ENCODE data around the gene MAT2A.

MAT2A gene

GRCh38 chr2:85538507-85539360, at the start of gene MAT2A:
Gene MAT2A, plus strand, starts transcription at chr2:85539168. Its CDS starts 120 bp downstream, at chr2:85539288.
- DNase-seq (ENCODE audit: extremely low read depth, insufficient read length) = peak; percentile 96
- peaks cover 11% of the 10 kb centered on the region for H3K36me3 ChIP-seq (ENCODE audit: control insufficient read depth, insufficient read depth, low read length)

DNA sequence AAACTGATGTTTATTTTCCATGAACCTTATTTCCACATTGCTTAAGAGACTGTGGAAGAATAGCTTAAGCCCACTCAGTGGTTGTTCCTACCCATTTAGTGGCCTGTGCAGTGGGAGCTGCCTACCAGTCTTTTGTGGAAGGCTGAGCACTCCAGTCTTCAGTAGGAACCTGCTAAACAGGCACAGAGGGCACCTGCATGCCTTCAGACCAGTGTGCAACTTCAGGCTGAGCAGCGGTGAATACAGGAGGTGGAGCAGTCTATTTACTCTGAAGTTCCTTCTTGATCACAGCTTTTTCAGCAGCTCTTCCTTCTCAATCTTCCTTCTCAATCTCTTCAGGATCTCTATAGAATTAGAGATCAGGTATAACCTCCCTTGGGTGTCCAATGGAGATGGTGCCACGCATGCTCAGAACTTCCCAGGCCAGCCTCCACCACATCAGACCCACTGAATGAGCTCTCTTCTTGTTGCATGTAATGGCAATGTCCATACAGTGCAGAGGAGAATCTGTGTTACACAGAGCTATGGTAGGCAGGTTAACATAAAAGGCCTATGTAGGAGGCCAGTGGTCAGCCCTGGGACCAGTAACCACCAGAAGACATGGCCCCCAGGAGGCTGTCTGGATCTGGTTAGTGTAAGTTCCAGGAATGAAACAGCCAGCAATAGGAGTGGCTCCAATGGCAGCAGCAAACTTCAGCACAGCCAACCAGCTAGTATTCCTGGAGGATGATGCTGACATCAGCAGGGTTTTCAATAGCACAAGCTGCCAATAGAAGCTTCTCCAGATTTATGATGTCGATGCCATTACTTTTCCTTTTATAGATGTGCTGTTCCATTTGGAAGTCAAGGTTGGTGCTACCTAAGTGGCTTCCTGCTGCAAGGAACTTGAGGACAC, 47.9 kb upstream of the MAT2A start:
- no peaks in the 10 kb centered on the region for H3K36me3 ChIP-seq (ENCODE audit: control insufficient read depth, insufficient read depth, low read length)
- H3K4me3 ChIP-seq (replicated peaks; ENCODE audit: low read depth, low read length) = no peak overlapping the region
- TF ChIP-seq CTCF (IDR thresholded peaks at IDR 0.05; ENCODE audit: insufficient read depth, low read length, poor library complexity, severe bottlenecking) = no peak
- no peaks in the 10 kb centered on the region for H3K27me3 ChIP-seq (replicated peaks; ENCODE audit: control insufficient read depth, insufficient read depth, low read length)
- DNase-seq (ENCODE audit: extremely low read depth, insufficient read length) = no peak

More at GRCh38 chr2:85538507-85539360, at the start of gene MAT2A:
- Histone ChIP-seq H3K4me3 (replicated peaks; ENCODE audit: low read depth, low read length) (peak within 1 kb of the TSS; percentile 83), H3K27me3 (replicated peaks; ENCODE audit: control insufficient read depth, insufficient read depth, low read length) (no peaks in the 10 kb centered on the region)
- peak; percentile 84 for TF ChIP-seq CTCF (IDR thresholded peaks at IDR 0.05; ENCODE audit: insufficient read depth, low read length, poor library complexity, severe bottlenecking)

DNA sequence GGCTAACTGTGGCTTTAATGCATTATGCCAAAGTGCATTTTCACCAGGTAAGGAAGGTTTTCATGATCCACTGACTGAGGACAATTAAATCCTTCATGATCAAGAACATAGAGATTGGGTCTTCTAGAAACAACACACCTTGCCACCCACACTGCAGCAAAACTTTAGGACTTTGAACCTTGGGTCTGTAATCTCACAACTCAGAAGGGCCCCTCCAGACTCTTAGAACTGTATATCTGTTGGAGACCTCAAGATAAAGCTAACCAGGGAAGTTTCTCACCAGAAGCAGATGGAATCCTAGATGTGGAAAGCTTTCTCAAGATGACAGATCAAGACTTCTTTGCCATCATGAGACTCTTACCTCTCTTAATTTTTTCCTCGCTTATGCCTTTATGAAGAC, 42.5 kb upstream of the MAT2A start:
- H3K36me3 ChIP-seq (ENCODE audit: control insufficient read depth, insufficient read depth, low read length) = no peaks in the 10 kb centered on the region
- H3K27me3 ChIP-seq (replicated peaks; ENCODE audit: control insufficient read depth, insufficient read depth, low read length) = no peaks in the 10 kb centered on the region
- no peak for DNase-seq (ENCODE audit: extremely low read depth, insufficient read length)
- no peak overlapping the region for H3K4me3 ChIP-seq (replicated peaks; ENCODE audit: low read depth, low read length)
- no peak for TF ChIP-seq CTCF (IDR thresholded peaks at IDR 0.05; ENCODE audit: insufficient read depth, low read length, poor library complexity, severe bottlenecking)

- TF ChIP-seq CTCF (IDR thresholded peaks at IDR 0.05; ENCODE audit: insufficient read depth, low read length, poor library complexity, severe bottlenecking) = no peak
- H3K27me3 ChIP-seq (replicated peaks; ENCODE audit: control insufficient read depth, insufficient read depth, low read length) = no peaks in the 10 kb centered on the region
- no peaks in the 10 kb centered on the region for H3K36me3 ChIP-seq (ENCODE audit: control insufficient read depth, insufficient read depth, low read length)
- H3K4me3 ChIP-seq (replicated peaks; ENCODE audit: low read depth, low read length) = no peak overlapping the region
- no peak for DNase-seq (ENCODE audit: extremely low read depth, insufficient read length)
Measured at GRCh38 chr2:85497944-85498630, 40.9 kb upstream of the MAT2A start.

DNA sequence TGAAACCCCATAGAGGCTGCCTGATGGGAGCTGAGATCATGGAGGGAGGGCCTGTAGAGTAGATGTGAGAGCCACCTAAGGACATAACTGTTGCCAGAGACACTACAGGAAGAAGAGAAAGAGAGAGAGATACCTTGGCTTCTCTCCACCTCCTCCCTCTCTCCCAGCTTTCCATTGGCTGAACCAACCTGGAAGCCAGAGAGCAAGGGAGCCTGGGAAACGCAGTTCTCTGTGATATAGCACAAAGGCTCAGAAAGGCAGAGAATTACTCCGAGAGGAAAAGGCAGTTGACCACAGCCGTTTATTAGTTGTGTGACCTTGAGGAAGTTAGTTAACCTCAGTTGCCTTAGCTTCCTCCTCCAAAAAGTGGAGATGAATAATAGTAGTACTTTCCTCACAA, 37.7 kb upstream of the MAT2A start:
- no peak for DNase-seq (ENCODE audit: extremely low read depth, insufficient read length)
- Histone ChIP-seq H3K4me3 (replicated peaks; ENCODE audit: low read depth, low read length) (no peak overlapping the region), H3K36me3 (ENCODE audit: control insufficient read depth, insufficient read depth, low read length) (no peaks in the 10 kb centered on the region), H3K27me3 (replicated peaks; ENCODE audit: control insufficient read depth, insufficient read depth, low read length) (no peaks in the 10 kb centered on the region)
- no peak for TF ChIP-seq CTCF (IDR thresholded peaks at IDR 0.05; ENCODE audit: insufficient read depth, low read length, poor library complexity, severe bottlenecking)
